GM12892 (cell line): ENCODE measurements around the gene TCERG1.

Experiments used
- POLR2A ChIP-seq: IDR thresholded peaks from 2 replicates; pipeline ENCODE4 v1.6.1; 2011; ENCODE audit warnings: low read depth, low read length, control low read depth
- POLR2AphosphoS5 ChIP-seq: IDR thresholded peaks from 2 replicates; pipeline ENCODE4 v1.6.1; 2011; ENCODE audit warnings: low read depth, low read length, control low read depth

GRCh38 chr5:146426305-146426704 lies 20.8 kb upstream of the TCERG1 start:
- TF ChIP-seq POLR2AphosphoS5 (no peak), POLR2A (no peak)
